Non-pigmented ciliary epithelial cell (primary cell): ENCODE measurements around the gene FOXR1.
"Not testable (repeated sequence)": the region's sequence is repeated elsewhere in the genome, so short reads cannot be mapped to it uniquely, and the experiment has no call there.

ENCODE experiments used
- DNase-seq: peaks from one replicate; pipeline ENCODE4 v3.0.0-alpha.2; 2010; ENCODE audit warnings: low read depth

Gene FOXR1

GRCh38 chr11:118947091-118947490 lies 24.5 kb upstream of the FOXR1 start:
- DNase-seq: no peak

GRCh38 chr11:118948000-118948399 lies 23.6 kb upstream of the FOXR1 start:
- no peak for DNase-seq

DNA sequence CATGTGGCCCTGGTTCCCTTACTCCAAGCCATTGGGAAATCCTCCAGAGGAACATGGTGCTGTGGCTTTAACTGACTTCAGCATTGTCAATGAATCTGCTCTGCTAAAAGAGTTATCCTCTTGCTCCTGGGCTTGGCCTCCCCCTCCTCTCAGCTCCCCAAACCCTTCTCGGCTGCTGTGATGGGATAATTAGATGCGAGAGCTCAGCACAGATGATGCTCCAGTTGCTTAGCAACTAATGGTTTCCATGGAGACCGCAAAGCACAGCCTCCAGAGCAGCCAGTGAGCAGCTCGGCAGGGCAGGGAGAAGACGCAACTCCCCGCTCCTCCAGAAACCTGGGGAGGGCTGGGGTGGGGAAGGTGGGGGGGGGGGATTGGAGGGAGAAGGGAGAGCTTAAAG lies 18.3 kb upstream of the FOXR1 start:
- DNase-seq: no peak

DNA sequence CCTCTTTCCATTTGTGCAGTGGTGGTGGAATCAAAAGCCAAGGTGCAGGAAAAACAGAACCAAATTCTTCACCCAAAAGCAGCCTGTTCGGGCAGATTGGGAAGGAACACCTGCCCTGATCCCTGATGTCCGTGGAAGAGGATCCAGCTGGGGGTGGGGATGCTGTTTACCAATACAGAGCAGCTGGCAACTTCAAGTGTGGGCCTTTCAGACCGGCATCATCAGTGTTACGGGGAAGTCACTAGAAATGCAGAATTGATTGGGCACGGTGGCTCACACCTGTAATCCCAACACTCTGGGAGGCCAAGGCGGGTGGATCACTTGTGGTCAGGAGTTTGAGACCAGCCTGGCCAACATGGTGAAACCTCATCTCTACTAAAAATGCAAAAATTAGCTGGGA lies 17.6 kb upstream of the FOXR1 start:
- not testable (repeated sequence) for DNase-seq

DNA sequence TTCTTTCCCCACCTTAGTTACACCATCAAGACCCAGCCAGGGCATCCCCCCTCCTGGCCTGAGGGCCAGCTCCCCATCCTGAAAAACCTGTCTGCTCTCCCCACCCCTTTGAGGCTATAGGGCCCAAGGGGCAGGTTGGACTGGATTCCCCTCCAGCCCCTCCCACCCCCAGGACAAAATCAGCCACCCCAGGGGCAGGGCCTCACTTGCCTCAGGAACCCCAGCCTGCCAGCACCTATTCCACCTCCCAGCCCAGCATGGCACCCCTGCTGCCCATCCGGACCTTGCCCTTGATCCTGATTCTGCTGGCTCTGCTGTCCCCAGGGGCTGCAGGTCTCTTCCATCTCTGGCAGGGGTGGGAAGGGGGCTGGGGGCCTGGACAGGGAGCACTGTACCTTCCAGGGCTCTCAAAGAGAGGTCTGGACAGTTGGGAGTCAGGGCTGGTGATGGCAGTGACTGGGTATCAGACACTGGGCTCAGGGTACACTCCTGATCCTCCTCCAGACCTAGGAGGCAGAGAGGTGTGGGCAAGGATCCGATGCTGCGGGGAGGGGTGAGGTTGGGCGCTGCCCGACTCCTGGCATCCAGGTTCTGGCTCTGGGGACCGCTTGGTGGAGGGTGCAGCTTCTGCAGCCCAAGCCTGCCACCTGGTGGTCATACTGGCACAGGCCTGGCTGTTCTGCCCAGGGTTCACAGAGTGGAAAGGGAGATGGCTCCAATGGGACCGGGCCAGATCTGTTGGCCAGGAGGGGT lies 15.3 kb upstream of the FOXR1 start, which contains the start of gene UPK2:
UPK2 (plus strand) TSS at position 205 of the 753 bp plus-strand sequence; CDS start at position 258, 53 bp downstream.
- no peak for DNase-seq

DNA sequence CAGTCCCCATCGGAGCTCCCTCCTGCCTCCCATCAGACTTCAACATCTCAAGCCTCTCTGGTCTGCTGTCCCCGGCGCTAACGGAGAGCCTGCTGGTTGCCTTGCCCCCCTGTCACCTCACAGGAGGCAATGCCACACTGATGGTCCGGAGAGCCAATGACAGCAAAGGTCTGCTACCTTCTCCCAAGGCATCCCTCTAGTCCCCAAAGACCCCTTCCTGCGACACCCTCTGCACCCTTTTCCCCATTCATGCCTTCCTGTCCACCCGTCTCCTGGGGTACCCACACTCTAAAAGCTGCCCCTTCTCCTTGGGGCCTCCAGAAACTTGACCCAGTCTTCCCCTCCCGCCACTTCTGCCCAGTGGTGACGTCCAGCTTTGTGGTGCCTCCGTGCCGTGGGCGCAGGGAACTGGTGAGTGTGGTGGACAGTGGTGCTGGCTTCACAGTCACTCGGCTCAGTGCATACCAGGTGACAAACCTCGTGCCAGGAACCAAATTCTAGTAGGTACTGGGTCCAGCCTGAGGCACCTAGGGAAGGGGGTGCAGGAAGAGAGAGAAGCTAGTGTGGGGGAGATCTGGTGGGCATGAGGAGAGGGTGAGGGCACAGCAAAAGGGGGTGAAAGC lies 14.6 kb upstream of the FOXR1 start:
- DNase-seq: no peak

- DNase-seq: no peak
Measured at GRCh38 chr11:118957549-118957948, 14.0 kb upstream of the FOXR1 start.

- DNase-seq: no peak
Measured at GRCh38 chr11:118957968-118958367, 13.6 kb upstream of the FOXR1 start.

DNA sequence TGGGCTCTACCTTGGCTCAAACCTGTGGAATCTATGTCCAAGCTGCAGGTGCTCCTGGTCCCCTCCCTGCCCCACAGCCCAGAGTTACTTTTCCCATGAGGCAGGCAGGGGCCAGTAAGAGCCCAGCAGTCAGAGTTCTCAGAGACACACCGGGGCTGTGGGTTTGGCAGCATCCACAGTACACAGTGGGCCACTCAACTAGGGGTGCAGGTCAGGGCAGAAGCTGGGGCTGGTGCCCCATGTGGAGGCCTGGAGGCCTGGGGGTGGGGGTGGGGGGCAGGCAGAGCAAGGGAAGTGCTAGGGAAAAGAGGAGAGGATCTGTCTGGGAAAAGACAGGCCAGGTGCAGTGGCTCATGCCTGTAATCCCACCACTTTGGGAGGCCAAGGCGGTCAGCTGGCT lies 13.0 kb upstream of the FOXR1 start:
- no peak for DNase-seq

- no peak for DNase-seq
Measured at GRCh38 chr11:118961189-118961588, 10.4 kb upstream of the FOXR1 start.

- no peak for DNase-seq
Measured at GRCh38 chr11:118961591-118961990, 10.0 kb upstream of the FOXR1 start.

DNA sequence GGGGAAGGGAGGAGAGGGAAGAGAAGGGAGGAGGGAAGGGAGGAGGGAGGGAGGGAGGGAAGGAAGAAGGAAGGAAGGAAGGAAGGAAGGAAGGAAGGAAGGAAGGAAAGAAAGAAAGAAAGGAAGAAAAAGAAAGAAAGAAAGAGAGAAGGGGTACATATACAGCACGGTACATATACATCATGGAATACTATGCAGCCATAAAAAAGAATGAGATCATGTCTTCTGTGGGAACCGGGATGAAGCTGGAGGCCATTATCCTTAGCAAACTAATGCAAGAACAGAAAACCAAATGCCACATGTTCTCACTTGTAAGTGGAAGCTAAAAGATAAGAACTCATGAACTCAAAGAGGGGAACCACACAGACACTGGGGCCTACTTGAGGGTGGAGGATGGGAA lies 2.1 kb upstream of the FOXR1 start:
- not testable (repeated sequence) for DNase-seq

GRCh38 chr11:118973985-118974384 lies 2.4 kb downstream of the FOXR1 start:
- DNase-seq: no peak

DNA sequence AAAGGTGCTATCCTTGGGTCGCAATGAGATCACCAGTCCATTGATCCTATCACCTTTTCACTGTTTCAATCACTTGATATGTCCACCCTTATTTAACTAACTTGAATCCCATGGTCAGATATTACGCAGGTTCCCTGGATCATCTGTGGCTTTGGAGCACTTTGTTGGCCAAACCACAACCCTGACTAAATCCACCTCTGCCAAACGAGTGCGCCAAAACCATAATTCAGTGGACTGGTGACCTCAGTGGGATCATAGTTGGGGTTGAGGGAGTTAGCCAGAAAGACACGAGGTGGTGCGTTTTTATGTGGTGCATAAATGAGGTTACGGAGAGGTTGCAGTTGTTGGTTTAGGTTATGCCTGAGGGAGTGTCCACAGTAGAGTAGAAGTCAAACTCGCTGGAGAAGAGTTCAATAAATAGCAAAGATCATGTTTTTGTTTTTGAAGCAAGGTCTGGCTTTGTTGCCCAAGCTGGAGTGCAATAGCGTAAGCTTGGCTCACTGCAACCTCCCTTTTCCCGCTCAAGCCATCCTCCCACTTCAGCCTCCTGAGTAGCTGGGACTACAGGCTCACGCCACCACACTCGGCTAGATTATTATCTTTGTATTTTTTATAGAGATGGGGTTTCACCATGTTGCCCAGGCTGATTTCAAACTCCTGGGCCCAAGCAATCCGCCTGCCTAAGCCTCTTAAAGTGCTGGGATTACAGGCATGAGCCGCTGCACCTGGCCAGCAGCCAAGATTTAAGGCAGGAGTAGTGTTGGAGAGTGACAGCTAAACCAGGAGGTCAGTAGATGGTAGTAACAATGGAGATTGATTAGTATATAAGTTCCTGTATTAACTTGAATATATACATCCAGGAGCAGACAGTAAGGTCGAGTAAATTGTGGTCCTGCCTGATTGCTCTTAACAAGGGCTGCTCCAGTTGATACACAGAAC lies 4.5 kb downstream of the FOXR1 start:
- no peak for DNase-seq

- DNase-seq: no peak
Measured at GRCh38 chr11:118979434-118979833, 7.9 kb downstream of the FOXR1 start.

DNA sequence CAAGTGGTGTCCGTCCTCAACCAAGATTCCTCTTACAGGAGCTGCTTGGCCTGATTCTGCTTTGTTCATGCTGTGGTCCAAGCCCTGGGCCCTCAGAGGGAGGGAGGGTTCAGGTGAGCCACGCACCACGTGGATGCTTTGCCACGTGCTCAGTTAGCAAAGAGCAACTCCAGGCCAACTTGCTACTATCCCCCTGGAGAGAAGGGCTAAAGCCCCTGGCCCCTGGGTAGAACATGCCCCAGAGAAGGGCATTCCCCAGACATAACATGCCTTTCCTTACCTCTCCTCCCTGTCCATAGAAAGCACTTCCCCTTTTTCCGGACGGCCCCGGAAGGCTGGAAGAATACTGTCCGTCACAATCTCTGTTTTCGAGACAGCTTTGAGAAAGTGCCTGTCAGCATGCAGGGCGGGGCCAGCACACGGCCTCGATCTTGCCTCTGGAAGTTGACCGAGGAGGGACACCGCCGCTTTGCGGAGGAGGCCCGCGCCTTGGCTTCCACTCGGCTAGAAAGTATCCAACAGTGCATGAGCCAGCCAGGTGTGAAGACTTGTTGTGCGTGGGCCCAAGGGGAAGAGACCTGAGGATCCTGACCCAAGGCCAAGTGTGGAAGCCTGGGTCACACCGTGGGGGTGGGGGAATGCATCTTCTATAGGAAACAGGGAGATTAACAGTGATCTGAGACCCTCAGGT lies 8.8 kb downstream of the FOXR1 start:
- DNase-seq: no peak

DNA sequence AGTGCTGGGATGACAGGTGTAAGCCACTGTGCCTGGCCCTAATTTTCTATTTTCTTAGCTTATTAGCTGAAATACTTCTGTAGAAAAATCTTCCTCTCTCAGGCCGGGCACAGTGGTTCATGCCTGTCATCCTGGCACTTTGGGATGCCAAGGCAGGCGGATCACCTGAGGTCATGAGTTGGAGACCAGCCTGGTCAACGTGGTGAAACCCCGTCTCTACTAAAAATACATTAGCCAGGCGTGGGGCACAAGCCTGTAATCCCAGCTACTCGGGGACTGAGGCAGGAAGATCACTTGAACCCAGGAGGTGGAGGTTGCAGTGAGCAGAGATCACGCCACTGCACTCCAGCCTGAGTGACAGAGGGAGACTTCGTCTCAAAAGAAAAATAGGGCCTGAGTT lies 12.8 kb downstream of the FOXR1 start:
- DNase-seq: not testable (repeated sequence)

- no peak for DNase-seq
Measured at GRCh38 chr11:118984825-118985224, 13.3 kb downstream of the FOXR1 start.

DNA sequence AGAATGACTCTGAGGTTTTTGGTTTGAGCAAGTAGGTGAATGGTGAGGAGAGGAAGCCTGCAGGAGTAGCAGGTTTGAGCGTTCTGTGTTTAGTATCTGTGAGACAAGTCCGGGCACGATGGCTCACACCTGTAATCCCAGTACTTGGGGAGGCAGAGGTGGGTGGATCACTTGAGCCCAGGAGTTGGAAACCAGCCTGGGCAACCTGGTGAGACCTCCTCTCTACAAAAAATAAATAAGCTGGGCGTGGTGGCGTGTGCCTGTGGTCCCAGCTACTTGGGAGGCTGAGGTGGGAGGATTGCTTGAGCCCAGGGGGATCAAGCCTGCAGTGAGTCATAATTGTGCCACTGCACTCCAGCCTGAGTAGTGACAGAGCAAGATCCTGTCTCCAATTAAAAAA lies 16.7 kb downstream of the FOXR1 start:
- no peak for DNase-seq

- DNase-seq: not testable (repeated sequence)
Measured at GRCh38 chr11:118991486-118992038, 20.0 kb downstream of the FOXR1 start.

DNA sequence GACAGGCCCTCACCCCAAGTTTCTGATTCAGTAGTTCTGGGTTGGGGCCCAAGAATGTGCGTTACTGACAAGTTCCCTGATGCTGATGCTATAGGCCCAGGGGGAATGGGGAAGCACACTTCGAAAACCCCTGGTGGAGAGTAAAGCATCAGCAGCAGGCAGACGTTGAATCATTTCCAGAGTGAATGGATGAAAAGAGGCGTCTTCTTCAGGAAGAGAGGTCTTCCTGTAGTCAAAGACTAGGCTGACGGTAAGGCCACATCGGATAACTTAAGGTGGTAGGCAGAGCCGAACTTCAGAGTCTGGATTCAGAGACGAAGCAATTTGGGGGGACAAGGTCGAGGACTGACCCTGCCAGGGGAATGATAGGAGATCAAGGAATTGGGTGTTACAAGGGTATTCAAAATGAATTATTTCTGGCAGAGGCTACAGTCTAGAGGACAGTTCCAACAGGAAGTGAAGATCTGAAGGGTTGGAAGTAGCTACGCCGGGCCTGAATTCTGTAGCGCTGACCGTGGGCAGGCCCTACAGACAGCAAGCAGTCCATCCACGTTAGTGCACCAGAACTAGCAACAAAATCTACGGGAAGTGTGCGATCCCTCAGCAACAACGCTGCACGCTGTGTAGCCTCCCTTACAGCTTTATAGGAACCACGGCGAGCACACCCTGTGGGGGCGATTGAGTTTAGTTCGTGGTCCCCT lies 25.5 kb downstream of the FOXR1 start:
- no peak for DNase-seq
